HG03521 (cell line): ENCODE data around the gene MESP2.
"Not testable (repeated sequence)": the region's sequence is repeated elsewhere in the genome, so short reads cannot be mapped to it uniquely, and the experiment has no call there.

Experiments
- ATAC-seq: cut with Tn5 transposase; IDR thresholded peaks from one replicate; pipeline ENCODE4 v1.9.1; 2021; ENCODE audit warnings: mild to moderate bottlenecking, moderate library complexity; ENCODE audit not compliant: unreplicated experiment

MESP2 gene

DNA sequence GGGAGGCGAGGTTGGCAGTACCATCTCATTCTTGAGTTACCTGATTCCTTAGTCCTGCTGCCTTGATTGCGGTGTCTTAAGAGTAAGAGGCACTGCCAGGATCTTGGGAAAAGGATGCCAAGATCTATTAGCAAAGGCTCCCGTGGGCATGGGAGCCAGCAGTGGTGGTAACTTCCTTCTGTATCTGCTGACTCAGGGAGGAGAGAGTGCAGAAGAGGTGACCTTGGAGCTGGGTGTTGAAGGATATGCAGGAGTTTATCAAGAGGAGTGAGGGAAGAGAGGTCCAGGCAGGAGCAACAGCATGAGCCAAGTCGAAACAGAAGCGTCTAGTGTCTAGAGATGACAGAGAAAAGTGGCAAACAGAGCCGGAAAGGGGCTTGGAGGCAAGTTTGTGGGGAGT is 4.5 kb downstream of the MESP2 start:
- no peak for ATAC-seq

- no peak for ATAC-seq
Measured at GRCh38 chr15:89781055-89781454, 4.9 kb downstream of the MESP2 start.

DNA sequence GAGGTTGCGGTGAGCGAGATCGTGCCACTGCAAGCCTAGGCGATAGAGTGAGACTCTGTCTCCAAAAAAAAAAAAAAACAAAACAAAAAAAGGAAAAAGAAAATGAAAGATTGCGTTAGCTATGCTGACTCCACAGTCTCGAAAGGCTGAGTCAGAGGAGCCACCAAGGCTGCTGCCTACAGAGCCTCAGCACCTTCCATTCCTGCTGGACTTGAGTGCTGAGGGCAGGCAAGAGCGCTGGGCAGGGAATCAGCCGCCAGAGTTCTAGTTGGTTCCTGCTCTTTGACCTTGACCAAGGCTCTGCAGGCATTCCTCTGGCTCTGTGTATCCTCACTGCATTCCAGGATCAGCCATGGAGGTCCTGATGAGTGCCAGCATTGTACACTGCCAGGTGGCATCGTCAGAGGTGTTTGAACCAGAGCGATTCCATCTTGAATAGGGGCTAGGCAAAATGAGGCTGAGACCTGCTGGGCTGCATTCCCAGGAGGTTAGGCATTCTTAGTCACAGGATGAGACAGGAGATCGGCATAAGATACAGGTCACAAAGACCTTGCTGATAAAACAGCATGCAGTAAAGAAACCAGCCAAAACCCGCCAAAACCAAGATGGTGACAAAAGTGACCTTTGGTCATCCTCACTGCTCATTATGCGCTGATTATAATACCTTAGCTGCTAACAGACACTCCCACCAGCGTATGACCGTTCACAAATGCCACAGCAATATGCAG is 5.9 kb downstream of the MESP2 start:
- no peak for ATAC-seq

DNA sequence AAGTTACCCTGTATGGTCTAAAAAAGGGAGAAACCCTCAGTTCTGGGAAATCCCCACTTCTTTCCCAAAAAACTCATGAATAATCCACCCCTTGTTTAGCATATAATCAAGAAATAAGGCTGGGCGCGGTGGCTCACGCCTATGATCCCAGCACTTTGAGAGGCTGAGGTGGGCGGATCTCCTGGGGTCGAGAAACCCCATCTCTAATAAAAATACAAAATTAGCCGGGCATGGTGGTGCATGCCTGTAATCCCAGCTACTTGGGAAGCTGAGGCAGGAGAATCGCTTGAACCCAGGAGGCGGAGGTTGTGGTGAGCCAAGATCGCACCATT is 6.5 kb downstream of the MESP2 start:
- not testable (repeated sequence) for ATAC-seq

GRCh38 chr15:89783111-89783860 is 7.2 kb downstream of the MESP2 start:
- ATAC-seq, result no peak

- no peak for ATAC-seq
Measured at GRCh38 chr15:89783861-89784685, 7.9 kb downstream of the MESP2 start.

- ATAC-seq, result no peak
Measured at GRCh38 chr15:89784686-89784960, 8.5 kb downstream of the MESP2 start.

GRCh38 chr15:89785064-89785773 is 9.1 kb downstream of the MESP2 start:
- no peak for ATAC-seq

GRCh38 chr15:89785774-89786140 is 9.6 kb downstream of the MESP2 start:
- ATAC-seq, result no peak

DNA sequence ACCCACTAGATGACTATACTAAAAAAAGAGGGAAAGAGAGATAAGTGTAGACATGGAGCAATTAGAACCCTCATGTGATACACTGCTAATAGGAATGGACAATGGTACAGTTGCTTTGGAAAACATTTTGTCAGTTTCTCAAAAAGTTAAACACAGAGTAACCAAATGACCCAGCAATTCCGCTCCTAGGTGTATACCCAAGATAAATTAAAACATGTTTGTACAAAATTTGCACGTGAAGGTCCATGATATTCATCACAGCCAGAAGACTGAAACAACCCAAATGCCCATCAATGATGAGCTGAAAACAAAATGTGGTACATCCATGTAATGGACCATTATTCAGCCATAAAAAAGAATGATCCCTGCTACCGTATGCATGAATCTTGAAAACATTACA is 11.8 kb downstream of the MESP2 start:
- no peak for ATAC-seq

DNA sequence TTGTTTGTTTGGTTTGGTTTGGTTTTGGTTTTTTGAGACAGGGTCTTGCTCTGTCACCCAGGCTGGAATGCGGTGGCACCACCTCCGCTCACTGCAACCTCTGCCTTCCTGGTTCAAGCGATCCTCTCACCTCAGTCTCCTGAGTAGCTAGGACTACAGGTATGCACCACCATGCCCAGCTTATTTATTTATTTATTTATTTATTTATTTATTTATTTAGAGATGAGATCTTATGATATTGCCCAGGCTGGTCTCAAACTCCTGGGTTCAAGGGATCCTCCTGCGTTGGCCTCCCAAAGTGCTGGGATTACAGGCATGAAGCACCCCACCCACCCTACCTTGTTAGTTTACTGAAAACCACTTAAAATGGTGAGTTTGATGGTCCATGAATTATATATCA is 12.5 kb downstream of the MESP2 start:
- not testable (repeated sequence) for ATAC-seq

DNA sequence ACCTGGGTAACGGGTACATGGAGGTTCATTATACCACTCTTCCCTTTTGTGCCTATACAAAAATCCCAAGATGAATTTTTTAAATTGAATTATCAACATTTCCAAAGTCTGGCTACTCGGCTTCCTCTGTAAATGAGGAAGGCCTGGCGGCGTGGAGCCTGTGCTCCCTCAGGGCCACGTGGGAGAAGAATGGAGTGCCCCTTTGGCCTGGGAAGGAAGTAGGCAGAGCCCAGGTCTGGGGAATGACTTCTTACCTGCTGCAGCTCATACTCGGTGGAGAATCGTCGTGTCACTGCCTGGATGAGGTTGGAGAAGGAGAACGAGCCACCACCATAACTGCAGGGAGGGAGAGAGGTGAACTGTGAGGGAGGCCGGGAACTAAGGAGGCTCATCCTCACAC is 14.1 kb downstream of the MESP2 start:
- ATAC-seq, result no peak

DNA sequence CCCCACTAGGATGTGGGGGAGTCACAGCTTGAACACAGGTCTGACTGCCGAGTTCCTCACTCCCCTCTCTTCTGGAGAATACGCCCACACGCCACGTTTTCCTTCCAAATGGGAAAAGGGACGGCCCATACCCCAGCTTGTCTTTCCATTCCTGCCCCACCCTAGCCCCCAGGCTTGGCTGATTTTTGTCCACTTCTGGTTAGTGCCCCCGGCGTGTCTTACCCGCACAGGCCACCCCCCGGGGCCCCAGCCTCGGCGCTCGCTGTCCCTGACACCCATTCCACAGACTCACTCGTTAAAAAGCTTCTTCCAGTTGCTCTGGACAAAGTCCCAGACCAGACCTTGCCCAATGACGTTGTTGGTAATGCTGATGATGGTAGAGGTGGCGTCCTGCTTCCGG is 14.5 kb downstream of the MESP2 start:
- no peak for ATAC-seq

DNA sequence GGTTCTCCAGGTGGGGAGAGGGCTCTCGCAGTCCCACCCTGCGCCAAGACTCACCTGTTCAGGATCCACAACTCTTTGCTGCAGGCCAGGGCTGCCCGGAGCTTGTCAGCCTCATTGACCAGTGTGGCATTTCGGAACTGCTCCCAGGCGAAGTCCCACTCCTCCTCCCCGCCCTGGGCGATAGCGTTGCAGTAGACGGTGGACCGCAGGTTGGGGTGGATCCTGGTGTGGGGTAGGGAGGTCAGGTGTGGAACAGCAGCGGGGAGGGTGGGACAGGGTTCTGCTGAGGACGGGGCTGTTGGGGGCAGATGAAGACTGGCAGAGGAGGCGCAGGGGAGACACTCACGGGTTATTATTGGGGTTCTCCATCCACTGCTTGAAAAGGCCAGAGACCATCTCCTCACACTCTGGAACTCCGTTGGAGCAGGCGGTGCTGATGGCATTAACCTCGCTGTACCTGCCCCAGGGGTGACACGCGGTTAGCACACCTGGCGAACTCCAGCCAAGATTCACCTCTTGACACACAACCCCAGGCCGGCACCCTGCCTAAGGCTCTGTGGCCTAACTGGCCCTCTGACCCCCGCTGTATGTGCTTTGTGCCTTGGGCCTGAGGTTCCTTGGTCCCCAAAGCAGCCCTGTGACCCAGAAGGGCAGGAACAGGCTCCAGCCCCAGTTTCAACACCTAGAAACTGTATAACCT is 16.1 kb downstream of the MESP2 start:
- ATAC-seq, result no peak

DNA sequence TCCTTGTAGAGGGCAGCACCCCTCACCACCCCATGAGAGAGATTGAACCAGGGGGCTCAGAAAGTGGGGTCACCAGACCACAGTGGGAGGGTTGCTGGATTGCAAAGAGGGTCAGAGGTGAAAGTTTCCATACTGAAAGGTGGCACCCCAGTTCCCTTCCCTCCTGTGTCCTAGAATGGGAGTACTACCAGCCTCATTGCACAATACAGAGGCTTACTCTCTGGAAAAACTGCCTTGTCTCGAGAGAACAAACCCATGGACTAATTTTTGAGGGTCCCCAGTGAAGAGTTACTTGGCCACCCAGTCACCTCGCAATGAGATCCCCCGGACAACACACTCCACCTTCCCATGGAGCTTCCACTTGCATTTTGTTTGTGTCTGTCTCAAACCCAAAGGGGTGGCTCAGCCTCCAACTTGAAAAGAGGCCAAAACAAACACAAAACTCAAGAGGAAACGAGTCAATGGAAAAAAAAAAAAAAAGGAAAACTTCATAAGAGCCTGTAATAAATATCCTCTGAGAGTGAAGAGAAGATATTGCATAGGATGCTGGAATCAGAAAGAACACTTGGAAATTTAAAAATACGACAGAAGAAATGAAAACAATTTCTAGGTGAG is 18.6 kb downstream of the MESP2 start:
- no peak for ATAC-seq

GRCh38 chr15:89795996-89796395 is 19.9 kb downstream of the MESP2 start:
- ATAC-seq, result no peak

- ATAC-seq, result no peak
Measured at GRCh38 chr15:89797678-89798201, 21.6 kb downstream of the MESP2 start.

DNA sequence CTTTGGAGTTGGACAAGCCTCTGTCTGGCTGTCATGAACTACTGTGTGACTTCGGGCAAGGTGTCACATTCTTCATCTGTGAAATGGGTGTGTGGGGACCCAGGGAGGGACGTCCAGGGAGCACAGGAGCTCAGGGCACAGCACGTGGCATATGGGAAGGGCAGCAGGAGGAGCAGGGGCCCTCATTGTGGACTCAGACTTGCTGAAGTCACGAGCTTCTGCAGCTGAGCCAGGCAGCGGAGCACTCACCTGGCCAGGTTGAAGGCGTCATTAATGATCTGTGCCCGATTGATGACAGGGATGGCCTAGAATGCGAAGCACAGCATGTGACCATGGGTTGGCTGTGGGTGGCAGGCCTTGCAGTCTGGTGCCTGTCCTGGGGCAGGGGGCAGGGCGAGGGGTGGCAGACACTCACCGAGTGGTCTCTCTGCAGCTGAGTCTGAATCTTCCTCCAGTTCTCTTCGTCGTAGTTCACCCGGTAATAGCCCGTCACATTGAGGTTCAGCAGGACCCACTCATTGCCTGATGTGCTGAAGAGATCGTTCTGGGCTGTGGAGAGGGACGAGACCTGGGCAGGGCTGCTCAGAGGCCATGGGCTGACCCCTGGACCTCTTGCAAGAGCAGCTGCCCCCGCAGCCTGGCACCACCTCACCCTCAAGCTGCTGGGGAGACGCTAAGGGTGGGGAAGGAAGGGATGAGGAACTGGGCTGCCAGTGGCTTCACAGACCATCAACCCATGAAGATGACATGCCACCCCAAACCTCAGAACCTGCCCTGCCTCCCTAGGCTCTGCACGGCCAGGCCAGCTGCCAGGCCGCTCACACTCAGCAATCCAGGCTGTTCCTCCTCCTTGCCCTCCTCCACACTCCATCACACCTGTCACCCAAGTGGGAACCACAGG is 23.1 kb downstream of the MESP2 start:
- no peak for ATAC-seq

- no peak for ATAC-seq
Measured at GRCh38 chr15:89799918-89800498, 23.9 kb downstream of the MESP2 start.
